LNCAP (cell line): Measurements from ENCODE around the gene RANBP1.

Experiments used
- CTCF ChIP-seq: fragments of 450-650 bp; IDR thresholded peaks from 2 replicates; pipeline ENCODE4 v1.5.1; 2017; ENCODE audit warnings: mild to moderate bottlenecking

RANBP1 gene

GRCh38 chr22:20092477-20092854 is 23.4 kb upstream of the RANBP1 start:
- TF ChIP-seq CTCF: no peak

- no peak for TF ChIP-seq CTCF
Measured at GRCh38 chr22:20093418-20094196, 22.3 kb upstream of the RANBP1 start.

- no peak for TF ChIP-seq CTCF
Measured at GRCh38 chr22:20094197-20094807, 21.6 kb upstream of the RANBP1 start.

GRCh38 chr22:20095521-20095920 is 20.4 kb upstream of the RANBP1 start:
- TF ChIP-seq CTCF: no peak

- TF ChIP-seq CTCF: no peak
Measured at GRCh38 chr22:20096574-20097420, 19.1 kb upstream of the RANBP1 start.

- no peak for TF ChIP-seq CTCF
Measured at GRCh38 chr22:20099099-20099711, 16.7 kb upstream of the RANBP1 start.

- no peak for TF ChIP-seq CTCF
Measured at GRCh38 chr22:20101638-20102037, 14.3 kb upstream of the RANBP1 start.
